ENCODE results near the gene FSHR.

Gene FSHR

GRCh38 chr2:49067971-49068370, 86.3 kb downstream of the FSHR start:
- Histone ChIP-seq H3K4me3 (ENCODE audit: low read depth, low read length) (no peak overlapping the region), H3K36me3 (ENCODE audit: control insufficient read depth, insufficient read depth, low read length) (no peaks in the 10 kb centered on the region), H3K27ac (ENCODE audit: low read depth, low read length) (no peak overlapping the region), H3K4me1 (ENCODE audit: control insufficient read depth, insufficient read depth, low read length) (no peaks in the 10 kb centered on the region), H3K9ac (ENCODE audit: low read length) (no peak overlapping the region), H3K27me3 (ENCODE audit: control insufficient read depth, insufficient read depth, low read length) (no peaks in the 10 kb centered on the region), H3K9me3 (ENCODE audit: control insufficient read depth, insufficient read depth, low read depth, low read length) (no peaks in the 10 kb centered on the region)

- Histone ChIP-seq H3K27ac (ENCODE audit: low read depth, low read length) (no peak overlapping the region), H3K27me3 (ENCODE audit: control insufficient read depth, insufficient read depth, low read length) (no peaks in the 10 kb centered on the region), H3K4me3 (ENCODE audit: low read depth, low read length) (no peak overlapping the region), H3K36me3 (ENCODE audit: control insufficient read depth, insufficient read depth, low read length) (no peaks in the 10 kb centered on the region), H3K9ac (ENCODE audit: low read length) (no peak overlapping the region), H3K4me1 (ENCODE audit: control insufficient read depth, insufficient read depth, low read length) (no peaks in the 10 kb centered on the region), H3K9me3 (ENCODE audit: control insufficient read depth, insufficient read depth, low read depth, low read length) (peaks cover 5% of the 10 kb centered on the region; the same call in 1 of the 2 replicates)
Measured at GRCh38 chr2:49053156-49053555, 101.2 kb downstream of the FSHR start.

GRCh38 chr2:49050265-49050664, 104.0 kb downstream of the FSHR start:
- H3K9me3 ChIP-seq (ENCODE audit: control insufficient read depth, insufficient read depth, low read depth, low read length): no peaks in the 10 kb centered on the region
- no peak overlapping the region for H3K4me3 ChIP-seq (ENCODE audit: low read depth, low read length)
- peaks cover under 1% of the 10 kb centered on the region; the same call in 1 of the 2 replicates for H3K4me1 ChIP-seq (ENCODE audit: control insufficient read depth, insufficient read depth, low read length)
- no peak overlapping the region for H3K9ac ChIP-seq (ENCODE audit: low read length)
- no peaks in the 10 kb centered on the region for H3K27me3 ChIP-seq (ENCODE audit: control insufficient read depth, insufficient read depth, low read length)
- no peaks in the 10 kb centered on the region for H3K36me3 ChIP-seq (ENCODE audit: control insufficient read depth, insufficient read depth, low read length)
- no peak overlapping the region for H3K27ac ChIP-seq (ENCODE audit: low read depth, low read length)

GRCh38 chr2:49049161-49049560, 105.2 kb downstream of the FSHR start:
- no peak overlapping the region for H3K27ac ChIP-seq (ENCODE audit: low read depth, low read length)
- no peak overlapping the region for H3K4me3 ChIP-seq (ENCODE audit: low read depth, low read length)
- H3K27me3 ChIP-seq (ENCODE audit: control insufficient read depth, insufficient read depth, low read length): no peaks in the 10 kb centered on the region
- no peaks in the 10 kb centered on the region for H3K9me3 ChIP-seq (ENCODE audit: control insufficient read depth, insufficient read depth, low read depth, low read length)
- H3K4me1 ChIP-seq (ENCODE audit: control insufficient read depth, insufficient read depth, low read length): peaks cover 11% of the 10 kb centered on the region; the same call in 1 of the 2 replicates
- no peaks in the 10 kb centered on the region for H3K36me3 ChIP-seq (ENCODE audit: control insufficient read depth, insufficient read depth, low read length)
- no peak overlapping the region for H3K9ac ChIP-seq (ENCODE audit: low read length)

- no peaks in the 10 kb centered on the region for H3K36me3 ChIP-seq (ENCODE audit: control insufficient read depth, insufficient read depth, low read length)
- H3K27ac ChIP-seq (ENCODE audit: low read depth, low read length): no peak overlapping the region
Measured at GRCh38 chr2:49045083-49045482, 109.2 kb downstream of the FSHR start.

GRCh38 chr2:49044350-49045079, 109.8 kb downstream of the FSHR start:
- Histone ChIP-seq H3K9me3 (ENCODE audit: control insufficient read depth, insufficient read depth, low read depth, low read length) (no peaks in the 10 kb centered on the region), H3K9ac (ENCODE audit: low read length) (no peak overlapping the region), H3K27ac (ENCODE audit: low read depth, low read length) (no peak overlapping the region), H3K36me3 (ENCODE audit: control insufficient read depth, insufficient read depth, low read length) (no peaks in the 10 kb centered on the region), H3K4me3 (ENCODE audit: low read depth, low read length) (no peak overlapping the region), H3K4me1 (ENCODE audit: control insufficient read depth, insufficient read depth, low read length) (peaks cover 11% of the 10 kb centered on the region; the same call in 1 of the 2 replicates), H3K27me3 (ENCODE audit: control insufficient read depth, insufficient read depth, low read length) (no peaks in the 10 kb centered on the region)

More at GRCh38 chr2:49045083-49045482, 109.2 kb downstream of the FSHR start:
- Histone ChIP-seq H3K27me3 (ENCODE audit: control insufficient read depth, insufficient read depth, low read length) (no peaks in the 10 kb centered on the region), H3K4me3 (ENCODE audit: low read depth, low read length) (no peak overlapping the region), H3K9me3 (ENCODE audit: control insufficient read depth, insufficient read depth, low read depth, low read length) (no peaks in the 10 kb centered on the region), H3K9ac (ENCODE audit: low read length) (no peak overlapping the region), H3K4me1 (ENCODE audit: control insufficient read depth, insufficient read depth, low read length) (peaks cover 11% of the 10 kb centered on the region; the same call in 1 of the 2 replicates)

- no peaks in the 10 kb centered on the region for H3K27me3 ChIP-seq (ENCODE audit: control insufficient read depth, insufficient read depth, low read length)
- peaks cover 11% of the 10 kb centered on the region; the same call in 1 of the 2 replicates for H3K4me1 ChIP-seq (ENCODE audit: control insufficient read depth, insufficient read depth, low read length)
- H3K27ac ChIP-seq (ENCODE audit: low read depth, low read length): no peak overlapping the region
- no peak overlapping the region for H3K4me3 ChIP-seq (ENCODE audit: low read depth, low read length)
- H3K36me3 ChIP-seq (ENCODE audit: control insufficient read depth, insufficient read depth, low read length): no peaks in the 10 kb centered on the region
- no peak overlapping the region for H3K9ac ChIP-seq (ENCODE audit: low read length)
- no peaks in the 10 kb centered on the region for H3K9me3 ChIP-seq (ENCODE audit: control insufficient read depth, insufficient read depth, low read depth, low read length)
Measured at GRCh38 chr2:49043405-49043982, 110.8 kb downstream of the FSHR start.

- Histone ChIP-seq H3K9me3 (ENCODE audit: control insufficient read depth, insufficient read depth, low read depth, low read length) (no peaks in the 10 kb centered on the region), H3K9ac (ENCODE audit: low read length) (no peak overlapping the region), H3K4me1 (ENCODE audit: control insufficient read depth, insufficient read depth, low read length) (peaks cover 11% of the 10 kb centered on the region; the same call in 1 of the 2 replicates), H3K4me3 (ENCODE audit: low read depth, low read length) (no peak overlapping the region), H3K36me3 (ENCODE audit: control insufficient read depth, insufficient read depth, low read length) (no peaks in the 10 kb centered on the region), H3K27me3 (ENCODE audit: control insufficient read depth, insufficient read depth, low read length) (no peaks in the 10 kb centered on the region), H3K27ac (ENCODE audit: low read depth, low read length) (no peak overlapping the region)
Measured at GRCh38 chr2:49042488-49042887, 111.8 kb downstream of the FSHR start.

- Histone ChIP-seq H3K4me1 (ENCODE audit: control insufficient read depth, insufficient read depth, low read length) (peaks cover 11% of the 10 kb centered on the region; the same call in 1 of the 2 replicates), H3K27ac (ENCODE audit: low read depth, low read length) (no peak overlapping the region), H3K4me3 (ENCODE audit: low read depth, low read length) (no peak overlapping the region), H3K36me3 (ENCODE audit: control insufficient read depth, insufficient read depth, low read length) (no peaks in the 10 kb centered on the region), H3K9ac (ENCODE audit: low read length) (no peak overlapping the region), H3K9me3 (ENCODE audit: control insufficient read depth, insufficient read depth, low read depth, low read length) (no peaks in the 10 kb centered on the region), H3K27me3 (ENCODE audit: control insufficient read depth, insufficient read depth, low read length) (no peaks in the 10 kb centered on the region)
Measured at GRCh38 chr2:49041061-49041460, 113.3 kb downstream of the FSHR start.

- Histone ChIP-seq H3K4me1 (ENCODE audit: control insufficient read depth, insufficient read depth, low read length) (no peaks in the 10 kb centered on the region), H3K27me3 (ENCODE audit: control insufficient read depth, insufficient read depth, low read length) (no peaks in the 10 kb centered on the region), H3K27ac (ENCODE audit: low read depth, low read length) (no peak overlapping the region), H3K9ac (ENCODE audit: low read length) (no peak overlapping the region), H3K36me3 (ENCODE audit: control insufficient read depth, insufficient read depth, low read length) (no peaks in the 10 kb centered on the region), H3K9me3 (ENCODE audit: control insufficient read depth, insufficient read depth, low read depth, low read length) (no peaks in the 10 kb centered on the region), H3K4me3 (ENCODE audit: low read depth, low read length) (no peak overlapping the region)
Measured at GRCh38 chr2:49037197-49037596, 117.1 kb downstream of the FSHR start.

GRCh38 chr2:49035481-49035880, 118.8 kb downstream of the FSHR start:
- no peaks in the 10 kb centered on the region for H3K9me3 ChIP-seq (ENCODE audit: control insufficient read depth, insufficient read depth, low read depth, low read length)
- H3K36me3 ChIP-seq (ENCODE audit: control insufficient read depth, insufficient read depth, low read length): no peaks in the 10 kb centered on the region
- no peak overlapping the region for H3K27ac ChIP-seq (ENCODE audit: low read depth, low read length)
- H3K4me1 ChIP-seq (ENCODE audit: control insufficient read depth, insufficient read depth, low read length): no peaks in the 10 kb centered on the region
- H3K4me3 ChIP-seq (ENCODE audit: low read depth, low read length): no peak overlapping the region
- H3K9ac ChIP-seq (ENCODE audit: low read length): no peak overlapping the region
- no peaks in the 10 kb centered on the region for H3K27me3 ChIP-seq (ENCODE audit: control insufficient read depth, insufficient read depth, low read length)
